Keratinocyte (primary cell): Measurements from ENCODE around the gene SEC16A.

Source experiments
- CTCF ChIP-seq, 3 experiments: IDR thresholded peaks in 1 of 3; conservative IDR thresholded peaks in 1 of 3; optimal IDR thresholded peaks in 1 of 3; 2 replicates in 2 of 3; 3 replicates in 1 of 3; pipeline versions ENCODE3 to v1.5.1; 2011; ENCODE audit warnings: low read length in 3 of 3, mild to moderate bottlenecking in 3 of 3, moderate library complexity in 2 of 3, control low read depth in 1 of 3, inconsistent platforms in 1 of 3; ENCODE audit not compliant: insufficient read depth in 2 of 3; ENCODE audit errors: extremely low read depth in 1 of 3
- EZH2 ChIP-seq: IDR thresholded peaks from one replicate; pipeline ENCODE4 v1.6.1; 2012; ENCODE audit warnings: inconsistent platforms, mild to moderate bottlenecking, low read length, moderate library complexity

DNA sequence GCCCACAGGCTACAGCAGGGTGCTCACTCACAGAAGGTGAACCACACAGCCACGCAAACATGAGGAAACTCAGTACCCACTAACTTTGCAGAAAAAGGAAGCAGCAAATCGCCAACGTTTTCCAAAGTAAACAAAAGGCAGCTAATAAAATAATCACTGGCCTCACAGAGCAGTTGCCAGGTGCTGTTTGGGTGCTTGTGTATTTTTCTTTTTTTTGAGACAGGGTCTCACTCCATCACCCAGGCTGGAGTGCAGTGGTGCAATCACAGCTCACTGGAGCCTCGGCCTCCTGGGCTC lies 86.7 kb downstream of the SEC16A start:
- TF ChIP-seq CTCF (optimal IDR thresholded peaks at IDR 0.05 in 1 of 3, IDR thresholded peaks at IDR 0.05 in 1 of 3, conservative IDR thresholded peaks at IDR 0.05 in 1 of 3; ENCODE audit: extremely low read depth in 1 of 3, insufficient read depth in 2 of 3, low read length in 3 of 3) (no peak), EZH2 (no peak)
